K562 (cell line): ENCODE results near the gene KRT5. TPM values are rescaled to one million over a fixed set of nuclear protein-coding genes. Genes with fewer than 3 reads are reported as not detected.

Experiments
- ATAC-seq: fragments of 200-7000 bp; cut with Tn5 transposase; 3 replicates; pipeline ENCODE4 v1.9.1; 2020; ENCODE audit warnings: moderate library complexity
- BruUV-seq: library from RNA; stranded (reverse); fragments of 400-500 nt; replicated peaks from 2 replicates; lab custom pipeline; 2021; lab: Mats Ljungman, UMichigan
- CTCF ChIA-PET: fragments of 300-600 bp; formaldehyde crosslinking; extraction: SDS; loops from one replicate; lab custom pipeline; 2021; ENCODE audit warnings: low intra/inter-chr PET ratio; lab: Yijun Ruan, JAX
- POLR2A ChIA-PET: fragments of 300-600, 350-650 bp; sonication (Branson Sonifier 250); formaldehyde crosslinking; extraction: SDS; loops from one replicate; lab custom pipeline; 2021; ENCODE audit warnings: antibody characterized with exemption, inconsistent platforms; lab: Yijun Ruan, JAX
- DNase-seq, 4 experiments: peaks; one replicate each; pipeline versions ENCODE4 v3.0.0 to v3.0.0-alpha.2; 2011 to 2018; ENCODE audit warnings: low spot score in 3 of 4, mixed read lengths in 3 of 4; ENCODE audit errors: extremely low read depth in 1 of 4
- FAIRE-seq: peaks from 2 replicates; lab custom pipeline; 2011; peaks lifted over from hg19 to GRCh38; lab: Jason Lieb, UNC
- H2AFZ ChIP-seq: 2 replicates; pipeline ENCODE4 v1.6.0; 2011; ENCODE audit warnings: low read depth, low read length, control low read depth, inconsistent platforms
- H3K27ac ChIP-seq: fragments of 200-600 bp; 3 replicates; pipeline ENCODE4 v1.8.0; 2011; ENCODE audit warnings: low read depth, mild to moderate bottlenecking, control low read depth, inconsistent platforms, low read length, moderate library complexity, mixed read lengths; ENCODE audit errors: extremely low read depth
- H3K27me3 ChIP-seq, 2 experiments: fragments of 300-600 bp in 1 of 2; 2 replicates in 1 of 2; 3 replicates in 1 of 2; pipeline versions ENCODE4 v1.6.0 to v1.8.0; 2011; ENCODE audit warnings: inconsistent platforms in 2 of 2, low read length in 2 of 2, mild to moderate bottlenecking in 1 of 2, mixed read lengths in 1 of 2, moderate library complexity in 1 of 2; ENCODE audit not compliant: control insufficient read depth in 2 of 2, insufficient read depth in 2 of 2
- H3K36me3 ChIP-seq: fragments of 300-600 bp; 3 replicates; pipeline ENCODE4 v1.8.0; 2011; ENCODE audit warnings: mild to moderate bottlenecking, low read length, inconsistent platforms; ENCODE audit not compliant: control insufficient read depth, insufficient read depth
- H3K4me1 ChIP-seq, 2 experiments: fragments of 200-600 bp in 1 of 2; replicated peaks in 1 of 2; 2 replicates in 1 of 2; 3 replicates in 1 of 2; pipeline versions ENCODE4 v1.5.1 to v1.8.0; 2011; ENCODE audit warnings: inconsistent platforms in 2 of 2, low read length in 2 of 2, mild to moderate bottlenecking in 1 of 2, mixed read lengths in 1 of 2, moderate library complexity in 1 of 2; ENCODE audit not compliant: control insufficient read depth in 2 of 2, insufficient read depth in 2 of 2
- H3K4me2 ChIP-seq: 2 replicates; pipeline ENCODE4 v1.6.1; 2011; ENCODE audit warnings: low read length, control low read depth, inconsistent platforms, mixed read lengths; ENCODE audit not compliant: insufficient read depth
- H3K4me3 ChIP-seq: fragments of 200-600 bp; sonication (generic), shearing (Covaris generic); 2 replicates; pipeline ENCODE4 v1.5.1; 2016; ENCODE audit warnings: control low read depth, inconsistent platforms
- H3K79me2 ChIP-seq: fragments of 200-600 bp; 3 replicates; pipeline ENCODE4 v1.8.0; 2011; ENCODE audit warnings: low read length, inconsistent platforms; ENCODE audit not compliant: control insufficient read depth, insufficient read depth
- H3K9ac ChIP-seq, 2 experiments: 2 replicates each; pipeline versions ENCODE4 v1.6.0 to v1.6.1; 2011; ENCODE audit warnings: low read depth in 2 of 2, low read length in 2 of 2, control low read depth in 1 of 2, inconsistent platforms in 1 of 2, mild to moderate bottlenecking in 1 of 2, mixed read lengths in 1 of 2; ENCODE audit not compliant: insufficient read depth in 1 of 2
- H3K9me1 ChIP-seq: one replicate; pipeline ENCODE4 v1.6.0; 2011; ENCODE audit warnings: inconsistent platforms, mild to moderate bottlenecking, low read length, moderate library complexity; ENCODE audit not compliant: control insufficient read depth, insufficient read depth
- H3K9me3 ChIP-seq: replicated peaks from 2 replicates; pipeline ENCODE4 v1.5.1; 2011; ENCODE audit warnings: low read depth, low read length, inconsistent platforms; ENCODE audit not compliant: control insufficient read depth, insufficient read depth
- H4K20me1 ChIP-seq: replicated peaks from 2 replicates; pipeline ENCODE4 v1.6.1; 2011; ENCODE audit warnings: low read length, inconsistent platforms, mixed read lengths; ENCODE audit not compliant: control insufficient read depth, insufficient read depth
- BACH1 ChIP-seq: fragments of 200-800 bp; sonication (Bioruptor generic); IDR thresholded peaks from 2 replicates; pipeline ENCODE4 v1.6.1; 2016; ENCODE audit warnings: missing genetic modification characterization, missing compliant biosample characterization
- CAMTA2 ChIP-seq: fragments of 250-450 bp; sonication (Bioruptor Pico); conservative IDR thresholded peaks from 2 replicates; pipeline ENCODE4 v1.5.1; 2022
- CXXC5 ChIP-seq: fragments of 250-450 bp; sonication (Bioruptor Pico); IDR thresholded peaks from 2 replicates; pipeline ENCODE4 v1.8.0; 2022; ENCODE audit warnings: inconsistent platforms, mild to moderate bottlenecking, moderate library complexity
- DDX20 ChIP-seq: fragments of 450-650 bp; IDR thresholded peaks from 2 replicates; pipeline ENCODE4 v1.6.1; 2016; ENCODE audit warnings: missing genetic modification characterization, low read depth, mild to moderate bottlenecking, missing compliant biosample characterization, moderate library complexity
- ETV1 ChIP-seq: fragments of 450-650 bp; conservative IDR thresholded peaks from 2 replicates; pipeline ENCODE4 v1.6.1; 2016; ENCODE audit warnings: missing genetic modification characterization, control low read depth, low read depth, missing compliant biosample characterization
- IRF9 ChIP-seq: fragments of 450-650 bp; IDR thresholded peaks from 2 replicates; pipeline ENCODE4 v1.6.1; 2016; ENCODE audit warnings: missing biosample characterization, missing genetic modification characterization
- MAFF ChIP-seq: IDR thresholded peaks from 2 replicates; pipeline ENCODE4 v1.6.1; 2012; ENCODE audit warnings: low read length, improper control_type of control experiment
- NFIC ChIP-seq: fragments of 450-650 bp; IDR thresholded peaks from 2 replicates; pipeline ENCODE4 v1.6.1; 2017; ENCODE audit warnings: mild to moderate bottlenecking, inconsistent platforms
- PHF8 ChIP-seq: fragments of 200-600 bp; sonication (generic); IDR thresholded peaks from 2 replicates; pipeline ENCODE4 v1.6.1; 2012; ENCODE audit warnings: mixed run types, mild to moderate bottlenecking, inconsistent platforms, low read length, moderate library complexity, borderline replicate concordance
- PYGO2 ChIP-seq: fragments of 450-650 bp; IDR thresholded peaks from 2 replicates; pipeline ENCODE4 v1.6.1; 2016; ENCODE audit warnings: mild to moderate bottlenecking, missing genetic modification characterization, moderate library complexity, missing compliant biosample characterization
- RBM14 ChIP-seq: fragments of 200-400 bp; formaldehyde crosslinking; IDR thresholded peaks from 2 replicates; pipeline ENCODE4 v1.6.1; 2018; ENCODE audit warnings: low read depth, mild to moderate bottlenecking, low read length, moderate library complexity, borderline replicate concordance; ENCODE audit not compliant: insufficient read depth
- RFX7 ChIP-seq: fragments of 250-450 bp; sonication (Bioruptor Pico); IDR thresholded peaks from 2 replicates; pipeline ENCODE4 v1.5.1; 2021; ENCODE audit warnings: mild to moderate bottlenecking
- SRF ChIP-seq, 2 experiments: fragments of 250-450, 450-650 bp in 1 of 2; sonication (Bioruptor Pico) in 1 of 2; sonication (generic) in 1 of 2; formaldehyde crosslinking; IDR thresholded peaks; 2 replicates each; pipeline versions ENCODE4 v1.5.0 to v1.5.1; 2020 to 2022; ENCODE audit warnings: mild to moderate bottlenecking in 1 of 2, missing genetic modification reagents in 1 of 2
- TAF9B ChIP-seq: fragments of 450-650 bp; IDR thresholded peaks from 2 replicates; pipeline ENCODE4 v1.6.1; 2018; ENCODE audit warnings: mild to moderate bottlenecking; ENCODE audit not compliant: partially characterized antibody
- TARDBP ChIP-seq: fragments of 450-650 bp; IDR thresholded peaks from 2 replicates; pipeline ENCODE4 v1.6.1; 2016
- TBL1XR1 ChIP-seq, 2 experiments: IDR thresholded peaks; 2 replicates each; pipeline ENCODE4 v1.6.1; 2012; ENCODE audit warnings: improper control_type of control experiment in 2 of 2, low read length in 2 of 2, mild to moderate bottlenecking in 1 of 2
- ZC3H8 ChIP-seq: fragments of 450-650 bp; IDR thresholded peaks from 2 replicates; pipeline ENCODE4 v1.6.1; 2017
- WGBS: fragments of 100-300 bp; shearing (Covaris generic); methylation state at CpG from one replicate; pipeline ENCODE4 v1.1.6; 2016; ENCODE audit warnings: low coverage, mixed read lengths; ENCODE audit not compliant: insufficient coverage; ENCODE audit errors: missing lambda C conversion rate; 5-methylcytosine and 5-hydroxymethylcytosine counted together
- in situ Hi-C: fragments of 300-500 bp; cut with MboI; formaldehyde crosslinking; loops from 4 replicates; pipeline ENCODE4 v1.15.0; 2018; ENCODE audit warnings: inconsistent platforms, mixed read lengths
- intact Hi-C: fragments of 100-400 bp; cut with micrococcal nuclease; formaldehyde crosslinking; loops from 2 replicates; pipeline ENCODE4 v1.14.2; 2022
- polyA plus RNA-seq, 8 experiments: library from polyadenylated mRNA; depleted of rRNA in 4 of 8; stranded (reverse) in 5 of 8; unstranded in 3 of 8; fragments of >200 nt; fragmentation: Nextera tagmentation in 2 of 8; fragmentation: Illumina TruSeq in 1 of 8; extraction: Ambion mirVana in 2 of 8; extraction: Trizol in 1 of 8; gene quantifications; 2 replicates each; pipeline versions ENCODE4 v1.2.1 to v1.2.3, GENCODE V29; 2011 to 2014; ENCODE audit warnings: inconsistent platforms in 1 of 8, missing spikeins in 1 of 8
- total RNA-seq, 7 experiments: library from RNA; depleted of rRNA in 6 of 7; stranded (reverse); fragments of >200 nt in 6 of 7; fragmentation: Illumina TruSeq in 2 of 7; extraction: Trizol in 2 of 7; gene quantifications; 2 replicates each; pipeline versions ENCODE4 v1.2.1 to v1.2.3, GENCODE V29; 2011 to 2021; ENCODE audit warnings: low replicate concordance in 1 of 7
- TF ChIP-seq, protein P1 (sequence below): fragments of 450-650 bp; formaldehyde crosslinking; IDR thresholded peaks from 2 replicates; pipeline ENCODE4 v1.4.0; 2022; ENCODE audit warnings: missing genetic modification characterization
- TF ChIP-seq, protein P2 (sequence below): sonication (generic); formaldehyde crosslinking; IDR thresholded peaks from 2 replicates; pipeline ENCODE4 v1.4.0; 2020; ENCODE audit warnings: mild to moderate bottlenecking, missing genetic modification reagents

KRT5 gene
- total and polyA plus RNA-seq, 9 of the 15 experiments (the other 6 are each of a cell fraction or from before 2014, with no cell fraction given) = 0.32 TPM; not detected in 8

DNA sequence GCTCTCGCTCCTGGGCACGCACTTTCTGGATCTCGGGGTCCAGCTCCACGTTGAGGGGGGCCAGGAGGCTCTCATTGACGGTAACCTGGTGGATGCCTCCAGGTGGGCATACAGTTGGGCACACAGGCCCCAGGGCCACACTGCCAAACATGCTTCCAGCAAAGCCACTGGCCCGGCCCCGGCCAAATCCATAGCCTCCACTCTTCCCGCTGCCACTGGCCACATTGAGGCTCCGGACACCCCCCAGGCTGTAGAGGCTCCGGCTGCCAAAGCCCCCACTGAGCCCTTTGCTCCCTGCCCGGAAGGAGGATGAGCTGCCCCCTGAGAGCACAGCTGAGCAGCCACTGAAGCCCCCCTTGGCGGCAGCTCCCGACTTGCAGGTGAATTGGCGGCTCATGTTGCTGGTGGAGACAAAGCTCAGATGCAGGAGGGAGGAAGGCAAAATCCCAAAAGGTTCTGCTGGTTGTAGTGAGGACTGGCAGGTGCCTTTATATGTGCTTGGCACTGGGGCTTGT lies 32.5 kb upstream of the KRT5 start, which contains the start of gene KRT71 (continued):
- TF ChIP-seq SRF (CRISPR knock-in tag; IDR thresholded peaks at IDR 0.05) (no peak), DDX20 (tag) (no peak), TARDBP (no peak), ETV1 (tag) (no peak), PYGO2 (tag) (no peak)

DNA sequence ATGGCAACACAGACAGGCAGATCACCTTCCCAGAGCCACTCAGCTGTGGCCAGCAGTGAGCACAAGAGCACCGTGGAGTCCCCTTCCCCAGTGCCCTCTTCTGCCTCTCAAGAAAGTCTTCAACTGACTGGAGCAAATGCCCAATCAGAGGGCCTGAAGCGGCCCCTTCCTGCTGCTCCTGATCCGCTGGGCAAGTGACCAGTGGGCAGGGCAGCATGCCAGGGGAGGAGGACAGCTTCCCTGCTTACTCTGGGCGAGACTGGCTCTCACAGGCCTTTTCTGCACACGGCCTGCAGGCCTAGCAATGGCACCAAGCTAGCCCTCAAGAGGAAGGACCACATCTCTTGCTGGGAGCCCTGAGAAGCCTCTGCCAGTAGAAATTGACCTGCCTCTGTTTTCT lies 31.9 kb upstream of the KRT5 start:
- H3K4me2 ChIP-seq = no peak overlapping the region
- H3K4me3 ChIP-seq = no peak overlapping the region
- no peak overlapping the region for H3K27ac ChIP-seq
- BruUV-seq = no TSS peak
- H3K36me3 ChIP-seq = no peaks in the 10 kb centered on the region
- no peak overlapping the region for H3K9ac ChIP-seq
- H3K9me1 ChIP-seq = no peaks in the 10 kb centered on the region
- POLR2A ChIA-PET = interaction anchor here (0.7 kb wide), 1 partner anchor 9 kb away, joined by 4 read pairs; no protein-coding TSS in a partner anchor
- no peaks in the 10 kb centered on the region for H3K9me3 ChIP-seq
- peaks cover 18% of the 10 kb centered on the region; the same call in 1 of the 2 replicates for H4K20me1 ChIP-seq
- peaks cover 5 to 63% of the 10 kb centered on the region in 2 experiments; a peak in 3 of 5 replicates for H3K27me3 ChIP-seq
- FAIRE-seq = no peak
- TF ChIP-seq RBM14 (no peak), CAMTA2 (CRISPR knock-in tag) (no peak), PHF8 (no peak), RFX7 (no peak), IRF9 (no peak), ZC3H8 (no peak), CXXC5 (CRISPR knock-in tag) (no peak), SRF (CRISPR knock-in tag; IDR thresholded peaks at IDR 0.05) (no peak), MAFF (no peak), BACH1 (tag) (no peak), TBL1XR1 (IDR thresholded peaks at IDR 0.05; ENCODE audit: low read length in 2 of 2) (no peak), NFIC (no peak), TAF9B (no peak)
- TF ChIP-seq, protein P1, sequence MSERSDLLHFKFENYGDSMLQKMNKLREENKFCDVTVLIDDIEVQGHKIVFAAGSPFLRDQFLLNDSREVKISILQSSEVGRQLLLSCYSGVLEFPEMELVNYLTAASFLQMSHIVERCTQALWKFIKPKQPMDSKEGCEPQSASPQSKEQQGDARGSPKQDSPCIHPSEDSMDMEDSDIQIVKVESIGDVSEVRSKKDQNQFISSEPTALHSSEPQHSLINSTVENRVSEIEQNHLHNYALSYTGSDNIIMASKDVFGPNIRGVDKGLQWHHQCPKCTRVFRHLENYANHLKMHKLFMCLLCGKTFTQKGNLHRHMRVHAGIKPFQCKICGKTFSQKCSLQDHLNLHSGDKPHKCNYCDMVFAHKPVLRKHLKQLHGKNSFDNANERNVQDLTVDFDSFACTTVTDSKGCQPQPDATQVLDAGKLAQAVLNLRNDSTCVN (CRISPR knock-in tag) = no peak
- TF ChIP-seq, protein P2, sequence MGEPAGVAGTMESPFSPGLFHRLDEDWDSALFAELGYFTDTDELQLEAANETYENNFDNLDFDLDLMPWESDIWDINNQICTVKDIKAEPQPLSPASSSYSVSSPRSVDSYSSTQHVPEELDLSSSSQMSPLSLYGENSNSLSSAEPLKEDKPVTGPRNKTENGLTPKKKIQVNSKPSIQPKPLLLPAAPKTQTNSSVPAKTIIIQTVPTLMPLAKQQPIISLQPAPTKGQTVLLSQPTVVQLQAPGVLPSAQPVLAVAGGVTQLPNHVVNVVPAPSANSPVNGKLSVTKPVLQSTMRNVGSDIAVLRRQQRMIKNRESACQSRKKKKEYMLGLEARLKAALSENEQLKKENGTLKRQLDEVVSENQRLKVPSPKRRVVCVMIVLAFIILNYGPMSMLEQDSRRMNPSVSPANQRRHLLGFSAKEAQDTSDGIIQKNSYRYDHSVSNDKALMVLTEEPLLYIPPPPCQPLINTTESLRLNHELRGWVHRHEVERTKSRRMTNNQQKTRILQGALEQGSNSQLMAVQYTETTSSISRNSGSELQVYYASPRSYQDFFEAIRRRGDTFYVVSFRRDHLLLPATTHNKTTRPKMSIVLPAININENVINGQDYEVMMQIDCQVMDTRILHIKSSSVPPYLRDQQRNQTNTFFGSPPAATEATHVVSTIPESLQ (CRISPR knock-in tag) = no peak
- intact Hi-C loops (no loop called here), in situ Hi-C loops (no loop called here)
- no peak for DNase-seq
- H2AFZ ChIP-seq = no peak overlapping the region
- no peak for ATAC-seq
- CTCF ChIA-PET = no interaction called here
- no peaks in the 10 kb centered on the region for H3K4me1 ChIP-seq
- WGBS = 3% methylated on average over 5 of the region's 5 CpGs
- no peaks in the 10 kb centered on the region for H3K79me2 ChIP-seq
